HCT116 (cell line): Measurements from ENCODE around the gene EYA2. TPM values are rescaled to one million over a fixed set of nuclear protein-coding genes. Genes with fewer than 3 reads are reported as not detected.

Source experiments
- ATAC-seq: fragments of 200-7000 bp; cut with Tn5 transposase; 2 replicates; pipeline ENCODE4 v1.9.1; 2020; ENCODE audit warnings: mild to moderate bottlenecking, moderate library complexity
- BruUV-seq: library from RNA; stranded (reverse); fragments of 400-500 nt; replicated peaks from 2 replicates; lab custom pipeline; 2021; lab: Mats Ljungman, UMichigan
- CTCF ChIA-PET: fragments of 300-600 bp; sonication (Branson Sonifier 250); formaldehyde crosslinking; loops from one replicate; lab custom pipeline; 2021; ENCODE audit warnings: antibody characterized with exemption; lab: Charles Lee
- POLR2A ChIA-PET: fragments of 300-600, 350-600 bp; sonication (Branson Sonifier 250); formaldehyde crosslinking; loops from one replicate; lab custom pipeline; 2021; ENCODE audit warnings: antibody characterized with exemption; lab: Charles Lee
- RAD21 ChIA-PET, 2 experiments: fragments of 300-600 bp; sonication (Branson Sonifier 250); formaldehyde crosslinking; loops; one replicate each; lab custom pipeline; 2023; ENCODE audit warnings: low total read pairs in 2 of 2; ENCODE audit not compliant: uncharacterized antibody in 2 of 2, unreplicated experiment in 2 of 2, low non-redundant PET in 1 of 2; lab: Charles Lee
- DNase-seq: peaks from one replicate; pipeline ENCODE4 v3.0.0-alpha.2; 2010; ENCODE audit warnings: low read depth, low spot score
- H2AFZ ChIP-seq: fragments of 200-600 bp; shearing (Covaris generic), sonication (generic); 2 replicates; pipeline ENCODE4 v1.6.1; 2017; ENCODE audit warnings: low read depth, mixed run types, mixed read lengths, antibody characterized with exemption, low read length; ENCODE audit not compliant: poor library complexity, severe bottlenecking
- H3K27ac ChIP-seq: 2 replicates; pipeline ENCODE4 v1.5.1; 2012; ENCODE audit warnings: low read depth, low read length
- H3K27me3 ChIP-seq: fragments of 200-600 bp; sonication (generic); 2 replicates; pipeline ENCODE4 v1.6.1; 2016; ENCODE audit warnings: mixed run types, low read length, mixed read lengths; ENCODE audit not compliant: insufficient read depth
- H3K36me3 ChIP-seq, 2 experiments: fragments of 200-500 bp in 1 of 2; fragments of 200-600 bp in 1 of 2; sonication (Bioruptor generic) in 1 of 2; sonication (generic) in 1 of 2; 2 replicates each; pipeline versions ENCODE4 v1.5.1 to v1.6.1; 2014 to 2016; ENCODE audit warnings: low read length in 2 of 2, inconsistent platforms in 1 of 2, mixed read lengths in 1 of 2, mixed run types in 1 of 2; ENCODE audit not compliant: insufficient read depth in 2 of 2, control insufficient read depth in 1 of 2
- H3K4me1 ChIP-seq, 2 experiments: fragments of 200-600 bp in 1 of 2; sonication (generic) in 1 of 2; 2 replicates each; pipeline versions ENCODE4 v1.5.1 to v1.6.1; 2012 to 2017; ENCODE audit warnings: low read length in 2 of 2, inconsistent platforms in 1 of 2, mild to moderate bottlenecking in 1 of 2, mixed read lengths in 1 of 2, mixed run types in 1 of 2, moderate library complexity in 1 of 2; ENCODE audit not compliant: insufficient read depth in 2 of 2, control insufficient read depth in 1 of 2
- H3K4me2 ChIP-seq: fragments of 200-600 bp; sonication (generic); 2 replicates; pipeline ENCODE4 v1.6.1; 2017; ENCODE audit warnings: mixed run types, low read length, mixed read lengths
- H3K4me3 ChIP-seq, 2 experiments: fragments of 200-600 bp in 1 of 2; sonication (generic) in 1 of 2; replicated peaks in 1 of 2; 2 replicates each; pipeline ENCODE4 v1.5.1; 2011 to 2016; ENCODE audit warnings: low read length in 2 of 2, control low read depth in 1 of 2, low read depth in 1 of 2, mild to moderate bottlenecking in 1 of 2, mixed read lengths in 1 of 2, mixed run types in 1 of 2
- H3K79me2 ChIP-seq: fragments of 200-600 bp; sonication (generic); 2 replicates; pipeline ENCODE4 v1.6.1; 2017; ENCODE audit warnings: mild to moderate bottlenecking, mixed run types, low read length, moderate library complexity, mixed read lengths; ENCODE audit not compliant: insufficient read depth
- H3K9ac ChIP-seq: fragments of 200-600 bp; sonication (generic); 2 replicates; pipeline ENCODE4 v1.6.1; 2016; ENCODE audit warnings: low read length, mixed read lengths
- H3K9me2 ChIP-seq: fragments of 200-600 bp; sonication (generic), shearing (Covaris generic); 2 replicates; pipeline ENCODE4 v1.6.1; 2017; ENCODE audit warnings: mixed run types, mild to moderate bottlenecking, moderate library complexity; ENCODE audit not compliant: insufficient read depth
- H3K9me3 ChIP-seq, 2 experiments: fragments of 200-500 bp in 1 of 2; fragments of 200-600 bp in 1 of 2; sonication (Bioruptor generic) in 1 of 2; sonication (generic) in 1 of 2; 2 replicates each; pipeline ENCODE4 v1.6.1; 2014 to 2017; ENCODE audit warnings: low read length in 2 of 2, mixed read lengths in 2 of 2, inconsistent platforms in 1 of 2, low read depth in 1 of 2, mild to moderate bottlenecking in 1 of 2, mixed run types in 1 of 2, moderate library complexity in 1 of 2; ENCODE audit not compliant: control insufficient read depth in 1 of 2, insufficient read depth in 1 of 2
- H4K20me1 ChIP-seq: fragments of 200-600 bp; sonication (generic), shearing (Covaris generic); 2 replicates; pipeline ENCODE4 v1.6.1; 2017; ENCODE audit warnings: mixed run types, mild to moderate bottlenecking, moderate library complexity; ENCODE audit not compliant: insufficient read depth
- ATF3 ChIP-seq: IDR thresholded peaks from 2 replicates; pipeline ENCODE4 v1.6.1; 2012
- CBX3 ChIP-seq: IDR thresholded peaks from 2 replicates; pipeline ENCODE4 v1.6.1; 2012; ENCODE audit warnings: low read depth
- ELF1 ChIP-seq: IDR thresholded peaks from 2 replicates; pipeline ENCODE4 v1.6.1; 2012; ENCODE audit warnings: low read depth, borderline replicate concordance
- EZH2 ChIP-seq: fragments of 200-600 bp; sonication (generic); IDR thresholded peaks from 2 replicates; pipeline ENCODE4 v1.6.1; 2017; ENCODE audit warnings: antibody characterized with exemption, mixed run types
- JUND ChIP-seq: IDR thresholded peaks from 2 replicates; pipeline ENCODE4 v1.6.1; 2012
- POLR2A ChIP-seq: IDR thresholded peaks from 2 replicates; pipeline ENCODE4 v1.7.0; 2011; ENCODE audit warnings: borderline replicate concordance; ENCODE audit not compliant: insufficient read depth, insufficient read length; ENCODE audit errors: extremely low read depth
- RAD21 ChIP-seq: IDR thresholded peaks from 2 replicates; pipeline ENCODE4 v1.6.1; 2012; ENCODE audit warnings: low read depth, mild to moderate bottlenecking
- REST ChIP-seq: IDR thresholded peaks from 2 replicates; pipeline ENCODE4 v1.6.1; 2012; ENCODE audit warnings: low read depth
- ZFX ChIP-seq: fragments of 450-650 bp; IDR thresholded peaks from 2 replicates; pipeline ENCODE4 v1.6.1; 2017
- ZNF274 ChIP-seq: fragments of 200-500 bp; sonication (Bioruptor generic); IDR thresholded peaks from 2 replicates; pipeline ENCODE4 v1.6.1; 2014; ENCODE audit warnings: mild to moderate bottlenecking, low read depth, low read length, inconsistent platforms
- intact Hi-C: fragments of 100-400 bp; cut with micrococcal nuclease; formaldehyde crosslinking; loops from 2 replicates; pipeline ENCODE4 v1.10.0; 2022
- total RNA-seq: library from RNA; stranded (reverse); gene quantifications from one replicate; pipeline ENCODE4 v1.2.1, GENCODE V29; 2021; ENCODE audit not compliant: unreplicated experiment

Gene EYA2
- total RNA-seq, 1 experiment from 2014 or later, result not detected

GRCh38 chr20:46951405-46951804 is 56.8 kb downstream of the EYA2 start:
- CTCF ChIA-PET, result no interaction called here
- Histone ChIP-seq H3K27ac (no peak overlapping the region), H3K79me2 (no peaks in the 10 kb centered on the region), H3K9ac (no peak overlapping the region), H3K9me3 (no peaks in the 10 kb centered on the region), H3K4me1 (no peaks in the 10 kb centered on the region), H3K27me3 (peaks cover 8% of the 10 kb centered on the region; the same call in 1 of the 2 replicates), H2AFZ (no peak overlapping the region), H3K9me2 (no peaks in the 10 kb centered on the region), H3K4me2 (no peak overlapping the region), H3K4me3 (no peak overlapping the region), H4K20me1 (no peaks in the 10 kb centered on the region), H3K36me3 (no peaks in the 10 kb centered on the region)
- intact Hi-C loops, result no loop called here
- RAD21 ChIA-PET, result no interaction called here
- POLR2A ChIA-PET, result no interaction called here
- DNase-seq (no peak), ATAC-seq (no peak)
- TF ChIP-seq ZNF274 (no peak), ZFX (no peak), REST (no peak), ATF3 (no peak), JUND (no peak), POLR2A (no peak), EZH2 (no peak), ELF1 (no peak), CBX3 (no peak), RAD21 (no peak)
- BruUV-seq, result no TSS peak
